ENCODE measurements around the gene CIITA.

- TF ChIP-seq ZNF274 (IDR thresholded peaks at IDR 0.05; ENCODE audit: insufficient read depth, insufficient read length), result no peak
- TF ChIP-seq CTCF (IDR thresholded peaks at IDR 0.05 in 2 of 3, conservative IDR thresholded peaks at IDR 0.05 in 1 of 3; ENCODE audit: control insufficient read depth in 2 of 3, extremely low read depth in 1 of 3, insufficient read depth in 1 of 3, low read depth in 3 of 3, low read length in 3 of 3), result no peak
- TF ChIP-seq POLR2A (IDR thresholded peaks at IDR 0.05; ENCODE audit: low read depth, low read length), result peak; percentile 21; the same call in 1 of the 2 replicates
- TF ChIP-seq CHD1 (IDR thresholded peaks at IDR 0.05; ENCODE audit: low read depth, low read length), result no peak
- no peak for TF ChIP-seq ZBTB33 (IDR thresholded peaks at IDR 0.05)
- TF ChIP-seq STAT3 (IDR thresholded peaks at IDR 0.05; ENCODE audit: low read depth, low read length), result no peak
- no peak for TF ChIP-seq SIN3A (IDR thresholded peaks at IDR 0.05; ENCODE audit: low read depth, low read length)
- TF ChIP-seq GABPA (IDR thresholded peaks at IDR 0.05; ENCODE audit: low read depth), result no peak
- no peak for TF ChIP-seq EZH2 (IDR thresholded peaks at IDR 0.05; ENCODE audit: borderline replicate concordance, control insufficient read depth, low read depth, low read length)
- TF ChIP-seq POLR2AphosphoS5 (IDR thresholded peaks at IDR 0.05; ENCODE audit: low read length), result peak; percentile 61; the same call in 1 of the 2 replicates
- TF ChIP-seq EP300 (IDR thresholded peaks at IDR 0.05; ENCODE audit: borderline replicate concordance in 1 of 2, control insufficient read depth in 1 of 2, low read depth in 2 of 2, low read length in 2 of 2), result no peak
- TF ChIP-seq RCOR1 (conservative IDR thresholded peaks at IDR 0.05; ENCODE audit: low read depth, low read length), result no peak
- TF ChIP-seq CREB1 (IDR thresholded peaks at IDR 0.05; ENCODE audit: low read depth), result no peak
Measured at GRCh38 chr16:10934325-10935107, 57.5 kb downstream of the CIITA start.
